Thymus (tissue), 11 donors: ENCODE data around the gene GLIPR1. TPM values are rescaled to one million over a fixed set of nuclear protein-coding genes. Genes with fewer than 3 reads are reported as not detected.

ENCODE experiments used
- DNase-seq, 9 donors: peaks; one replicate each; pipeline ENCODE4 v3.0.0-alpha.2; 2013; ENCODE audit warnings: low spot score in 9 of 9, low read depth in 6 of 9, missing footprints in 1 of 9
- H3K27ac ChIP-seq, 2 donors: one replicate each; pipeline ENCODE4 v1.5.1; 2013; ENCODE audit warnings: control low read depth in 1 of 2, low read depth in 1 of 2, low read length in 1 of 2, mild to moderate bottlenecking in 1 of 2, moderate library complexity in 1 of 2
- H3K27me3 ChIP-seq, 2 donors: one replicate each; pipeline ENCODE4 v1.5.1; 2013; ENCODE audit warnings: low read length in 1 of 2; ENCODE audit not compliant: control insufficient read depth in 2 of 2, insufficient read depth in 1 of 2
- H3K36me3 ChIP-seq, 2 donors: one replicate each; pipeline ENCODE4 v1.5.1; 2013; ENCODE audit warnings: low read length in 1 of 2, mild to moderate bottlenecking in 1 of 2, moderate library complexity in 1 of 2; ENCODE audit not compliant: control insufficient read depth in 2 of 2, insufficient read depth in 2 of 2
- H3K4me1 ChIP-seq, 2 donors: one replicate each; pipeline ENCODE4 v1.5.1; 2013; ENCODE audit warnings: low read length in 2 of 2; ENCODE audit not compliant: control insufficient read depth in 2 of 2, insufficient read depth in 2 of 2
- H3K4me3 ChIP-seq, 2 donors: one replicate each; pipeline ENCODE4 v1.5.1; 2013; ENCODE audit warnings: low read length in 2 of 2, control low read depth in 1 of 2, mild to moderate bottlenecking in 1 of 2
- H3K9me3 ChIP-seq, 2 donors: one replicate each; pipeline ENCODE4 v1.5.1; 2013; ENCODE audit warnings: low read length in 1 of 2, mild to moderate bottlenecking in 1 of 2; ENCODE audit not compliant: control insufficient read depth in 2 of 2, insufficient read depth in 1 of 2
- WGBS: extraction: QIAGEN DNeasy Blood & Tissue Kit; methylation state at CpG from one replicate; pipeline ENCODE4 v1.1.7; 2013; 5-methylcytosine and 5-hydroxymethylcytosine counted together
- polyA plus RNA-seq: library from polyadenylated mRNA; stranded (reverse); fragments of 200-250 nt; gene quantifications from one replicate; pipeline ENCODE4 v1.2.3, GENCODE V29; 2013
- total RNA-seq: library from RNA; stranded (reverse); fragments of 120-200 nt; gene quantifications from one replicate; pipeline ENCODE4 v1.2.4, GENCODE V29; 2013
- donor health status: healthy.

The GLIPR1 gene
- total and polyA plus RNA-seq, 2 donors: 12.2 to 28.3 TPM

DNA sequence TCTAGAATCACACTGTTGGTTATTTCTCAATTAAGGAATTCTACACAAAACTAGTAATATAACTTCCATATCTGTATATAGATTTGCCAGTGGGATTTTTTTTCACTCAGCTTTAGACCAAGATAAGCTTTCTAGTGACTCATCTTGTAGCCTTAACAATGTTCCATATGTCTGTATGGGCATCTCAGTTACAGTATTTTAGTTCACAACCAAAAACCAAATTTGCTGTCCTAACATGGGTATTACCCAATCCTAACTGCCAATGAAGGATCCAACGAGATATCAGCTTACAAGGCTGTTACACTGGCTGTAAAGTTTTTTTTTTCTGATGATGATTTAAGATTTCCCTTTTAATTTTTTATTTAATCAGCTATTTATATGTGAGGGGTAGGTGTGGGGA, 62.4 kb downstream of the GLIPR1 start:
- H3K4me3 ChIP-seq: no peak overlapping the region

DNA sequence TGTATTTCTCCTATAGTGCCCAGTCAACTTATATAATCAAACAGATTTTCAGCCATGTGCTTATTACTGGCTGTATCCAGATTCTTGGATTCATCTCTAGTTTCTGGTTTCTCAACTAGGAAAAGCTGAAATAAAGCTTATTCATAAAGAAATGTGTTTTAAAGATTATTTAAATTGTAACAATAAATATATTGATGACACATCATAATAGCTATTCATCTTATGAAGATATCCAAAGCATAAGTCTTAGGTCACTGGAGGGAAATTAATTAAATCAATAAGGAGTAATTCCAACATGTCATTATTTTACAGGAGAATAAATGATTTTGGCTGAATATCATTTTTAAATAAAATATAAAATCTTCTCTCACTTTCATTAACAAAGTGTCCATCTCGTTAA, 63.0 kb downstream of the GLIPR1 start:
- no peak overlapping the region for H3K27ac ChIP-seq
- no peak for DNase-seq
- H3K9me3 ChIP-seq: no peaks in the 10 kb centered on the region
- no peaks in the 10 kb centered on the region for H3K4me1 ChIP-seq
- WGBS: 96% methylated on average over 1 of the region's 1 CpG
- no peaks in the 10 kb centered on the region for H3K27me3 ChIP-seq
- no peak overlapping the region for H3K4me3 ChIP-seq
- no peaks in the 10 kb centered on the region for H3K36me3 ChIP-seq

More for the DNA sequence above, 62.4 kb downstream of the GLIPR1 start:
- Histone ChIP-seq H3K27ac (no peak overlapping the region), H3K9me3 (no peaks in the 10 kb centered on the region), H3K27me3 (no peaks in the 10 kb centered on the region), H3K36me3 (no peaks in the 10 kb centered on the region), H3K4me1 (no peaks in the 10 kb centered on the region)
- WGBS: 77% methylated on average over 1 of the region's 1 CpG
- no peak for DNase-seq

DNA sequence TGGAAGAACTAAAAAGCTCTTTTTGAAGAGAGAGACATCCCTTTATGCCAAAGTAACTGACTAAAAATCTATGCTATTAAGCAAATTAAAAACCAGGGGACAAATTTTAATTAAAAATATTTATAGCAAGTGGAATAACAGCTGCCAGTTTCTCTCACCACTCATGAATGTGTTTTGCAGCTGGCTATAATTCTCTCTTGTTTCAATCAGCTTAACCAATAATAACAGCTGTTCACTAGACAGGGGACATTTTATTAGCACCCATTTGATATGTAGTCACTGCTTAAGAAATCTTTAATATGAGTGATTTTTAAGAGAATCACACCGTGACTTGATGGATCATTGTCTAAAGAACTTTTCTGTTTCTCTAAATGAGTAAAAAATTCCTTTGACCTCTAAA, 65.1 kb downstream of the GLIPR1 start:
- H3K9me3 ChIP-seq: no peaks in the 10 kb centered on the region
- no peaks in the 10 kb centered on the region for H3K27me3 ChIP-seq
- no peaks in the 10 kb centered on the region for H3K4me1 ChIP-seq
- WGBS: 96% methylated on average over 1 of the region's 1 CpG
- H3K27ac ChIP-seq: no peak overlapping the region
- DNase-seq: no peak
- no peaks in the 10 kb centered on the region for H3K36me3 ChIP-seq
- H3K4me3 ChIP-seq: no peak overlapping the region

DNA sequence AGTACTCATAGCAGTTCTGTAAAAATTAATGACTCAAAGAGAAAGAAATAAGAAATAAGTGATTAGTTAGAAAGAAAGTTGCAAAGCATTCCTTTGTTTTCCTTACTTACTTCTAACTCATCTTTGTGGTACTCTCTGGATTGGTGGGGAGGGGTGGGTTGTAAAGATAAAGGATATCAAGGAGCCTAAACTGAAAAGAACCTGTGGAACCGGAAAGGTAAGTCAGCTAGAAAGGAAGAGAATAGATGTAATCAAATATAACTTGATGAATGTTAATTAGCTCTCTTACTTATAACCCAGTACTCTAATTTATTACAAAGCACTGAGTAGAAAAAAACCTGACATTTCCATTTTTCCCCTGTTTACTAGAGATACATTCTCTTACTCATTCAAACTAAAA, 68.3 kb downstream of the GLIPR1 start:
- Histone ChIP-seq H3K9me3 (no peaks in the 10 kb centered on the region), H3K27me3 (no peaks in the 10 kb centered on the region), H3K4me1 (no peaks in the 10 kb centered on the region), H3K27ac (no peak overlapping the region), H3K36me3 (no peaks in the 10 kb centered on the region), H3K4me3 (no peak overlapping the region)
- DNase-seq: no peak
- WGBS: 100% methylated on average over 1 of the region's 1 CpG

DNA sequence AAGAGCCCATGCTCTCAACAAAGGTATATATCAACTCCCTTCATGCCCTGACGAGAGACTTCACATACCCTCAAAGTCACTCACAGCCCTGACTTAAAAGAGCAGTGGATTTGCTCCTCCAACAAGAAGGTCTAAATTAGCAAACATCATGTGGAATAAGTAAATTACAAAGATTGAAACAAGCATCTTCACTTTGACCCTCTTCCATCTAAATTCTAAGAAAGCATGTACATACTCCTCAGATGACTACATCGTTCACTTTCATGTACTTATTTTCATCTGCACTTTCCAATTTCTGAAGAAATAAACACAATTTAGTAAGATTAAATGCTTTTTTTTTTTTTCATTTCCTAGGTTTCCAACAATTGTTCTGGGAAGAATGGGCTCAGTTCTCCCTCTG, 69.4 kb downstream of the GLIPR1 start:
- H3K27me3 ChIP-seq: no peaks in the 10 kb centered on the region
- H3K36me3 ChIP-seq: no peaks in the 10 kb centered on the region
- H3K27ac ChIP-seq: no peak overlapping the region
- DNase-seq: no peak
- H3K4me3 ChIP-seq: no peak overlapping the region
- H3K9me3 ChIP-seq: no peaks in the 10 kb centered on the region
- WGBS: 90% methylated on average over 2 of the region's 2 CpGs
- no peaks in the 10 kb centered on the region for H3K4me1 ChIP-seq

DNA sequence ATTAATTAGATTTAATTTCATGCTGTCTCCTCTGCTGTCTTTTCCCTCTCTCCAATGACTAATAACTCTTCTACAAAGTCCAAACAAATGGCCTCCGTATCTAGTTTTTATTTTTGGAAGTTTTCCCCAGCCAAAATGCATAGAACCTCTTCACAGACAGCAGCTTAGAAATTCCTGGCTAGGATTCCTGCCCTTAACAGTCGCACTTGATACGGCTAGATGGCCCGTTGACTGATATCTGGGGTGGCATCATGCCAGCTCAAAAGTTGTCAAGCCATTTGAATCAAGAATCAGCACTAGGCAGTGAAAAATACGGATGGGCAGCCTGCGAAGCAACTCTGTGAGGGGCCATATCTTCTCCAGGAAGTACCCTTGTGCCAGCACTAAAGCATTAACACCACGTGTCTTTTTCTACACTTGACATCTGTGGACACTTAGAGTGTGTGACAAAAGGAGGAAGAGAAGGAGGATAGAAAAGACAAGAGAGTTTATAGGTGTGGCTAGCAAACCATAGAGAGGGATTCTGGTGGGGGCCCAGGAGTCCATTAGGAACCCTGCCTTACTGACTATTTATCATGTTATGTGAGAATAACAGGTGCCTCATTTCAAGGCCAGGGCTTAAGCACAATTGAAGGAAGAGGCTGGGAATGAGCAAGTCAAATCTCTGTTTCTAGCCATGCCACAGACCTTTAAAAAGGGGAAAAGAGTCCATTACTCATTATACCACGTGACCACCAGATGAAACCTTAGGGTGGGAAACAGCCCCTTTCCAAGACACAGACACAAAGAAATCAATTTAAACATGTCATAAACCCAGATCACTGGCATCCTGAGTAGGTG, 70.1 kb downstream of the GLIPR1 start:
- H3K4me1 ChIP-seq: no peaks in the 10 kb centered on the region
- no peaks in the 10 kb centered on the region for H3K9me3 ChIP-seq
- H3K27ac ChIP-seq: peak overlapping the region in 1 of 2 donors; percentile 34
- 88% methylated on average over 8 of the region's 8 CpGs for WGBS
- peak in 1 of 9 donors; percentile 18 for DNase-seq
- H3K4me3 ChIP-seq: no peak overlapping the region
- H3K27me3 ChIP-seq: no peaks in the 10 kb centered on the region
- H3K36me3 ChIP-seq: no peaks in the 10 kb centered on the region

DNA sequence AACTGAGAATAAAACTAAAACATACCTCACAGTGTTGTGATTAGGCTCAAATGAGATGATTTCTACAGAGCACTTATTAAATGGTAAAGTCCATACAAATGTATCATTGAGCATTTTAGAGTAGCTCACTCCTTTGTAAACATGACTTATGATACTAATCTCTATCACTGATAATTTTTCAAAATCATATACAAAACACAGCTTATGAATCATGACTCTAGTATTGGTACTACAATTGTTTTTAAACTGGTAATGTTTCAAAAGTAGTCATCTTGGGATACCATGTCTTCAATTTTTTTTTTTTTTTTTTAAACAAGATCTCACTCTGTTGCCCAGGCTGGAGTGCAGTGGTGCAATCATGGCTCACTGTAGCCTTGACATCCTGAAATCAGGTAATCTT, 70.9 kb downstream of the GLIPR1 start:
- no peak for DNase-seq
- Histone ChIP-seq H3K9me3 (no peaks in the 10 kb centered on the region), H3K36me3 (no peaks in the 10 kb centered on the region), H3K4me1 (no peaks in the 10 kb centered on the region), H3K27me3 (no peaks in the 10 kb centered on the region), H3K4me3 (no peak overlapping the region), H3K27ac (no peak overlapping the region)

DNA sequence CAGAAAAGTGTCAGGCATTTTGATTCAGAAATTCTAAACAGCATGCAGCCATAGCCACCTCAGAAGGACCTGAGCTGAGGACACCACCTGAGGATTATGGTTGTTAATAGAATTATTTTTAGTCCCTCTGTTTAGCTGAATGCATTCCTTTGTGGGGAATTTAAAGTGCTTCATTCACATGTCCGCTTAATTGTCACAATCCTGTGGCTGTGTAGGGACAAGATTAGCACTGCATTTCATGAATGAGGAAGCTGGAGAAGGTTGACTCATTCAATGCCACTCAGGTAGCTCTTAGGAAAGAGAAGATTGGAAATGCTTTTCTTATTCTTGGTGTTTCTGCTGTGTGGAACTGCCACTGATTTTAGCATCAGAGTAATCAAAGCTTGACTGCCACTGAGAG, 72.8 kb downstream of the GLIPR1 start:
- Histone ChIP-seq H3K36me3 (no peaks in the 10 kb centered on the region), H3K27ac (no peak overlapping the region), H3K27me3 (no peaks in the 10 kb centered on the region), H3K4me1 (no peaks in the 10 kb centered on the region), H3K9me3 (no peaks in the 10 kb centered on the region), H3K4me3 (no peak overlapping the region)
- 69% methylated on average over 1 of the region's 1 CpG for WGBS
- no peak for DNase-seq
